ENCODE results near the gene LEP.

- TF ChIP-seq CTCF (IDR thresholded peaks at IDR 0.05) (no peak), POLR2A (IDR thresholded peaks at IDR 0.05) (no peak)
Observed at GRCh38 chr7:128201067-128201689, 39.9 kb upstream of the LEP start.

Measured in uterus (tissue), 2 donors.